Nephron progenitor cell (in vitro differentiated cells): ENCODE data around the gene CYP4A22.
"Not testable (repeated sequence)": the region's sequence is repeated elsewhere in the genome, so short reads cannot be mapped to it uniquely, and the experiment has no call there.

ENCODE experiments used
- DNase-seq: peaks from one replicate; pipeline ENCODE4 v3.0.0; 2021
- H3K27ac Mint-ChIP-seq: 2 replicates; pipeline ENCODE4 v1.8.0; 2021; ENCODE audit warnings: mild to moderate bottlenecking, moderate library complexity, mixed read lengths
- H3K27me3 Mint-ChIP-seq: 2 replicates; pipeline ENCODE4 v1.8.0; 2021; ENCODE audit warnings: mild to moderate bottlenecking, low read depth, mixed read lengths; ENCODE audit not compliant: poor library complexity
- H3K36me3 Mint-ChIP-seq: 2 replicates; pipeline ENCODE4 v1.8.0; 2021; ENCODE audit warnings: low read depth, mixed read lengths
- H3K4me1 Mint-ChIP-seq: 2 replicates; pipeline ENCODE4 v1.8.0; 2021; ENCODE audit warnings: mixed read lengths
- H3K4me3 Mint-ChIP-seq: 2 replicates; pipeline ENCODE4 v1.8.0; 2021; ENCODE audit warnings: mild to moderate bottlenecking, moderate library complexity, mixed read lengths
- H3K9me3 Mint-ChIP-seq: 2 replicates; pipeline ENCODE4 v1.8.0; 2021; ENCODE audit warnings: mild to moderate bottlenecking, moderate library complexity, mixed read lengths
- CTCF ChIP-seq: fragments of 200-600 bp; sonication (generic); IDR thresholded peaks from 2 replicates; pipeline ENCODE4 v1.5.0; 2021; ENCODE audit warnings: antibody characterized with exemption

The CYP4A22 gene

GRCh38 chr1:47143654-47144053 is 6.4 kb downstream of the CYP4A22 start:
- peaks cover 32% of the 10 kb centered on the region for H3K27me3 Mint-ChIP-seq
- not testable (repeated sequence) for H3K9me3 Mint-ChIP-seq, H3K36me3 Mint-ChIP-seq, H3K4me3 Mint-ChIP-seq, DNase-seq, H3K27ac Mint-ChIP-seq
- TF ChIP-seq CTCF, result peak; percentile 25
- peaks cover 12% of the 10 kb centered on the region for H3K4me1 Mint-ChIP-seq

- Mint-ChIP-seq H3K4me1 (peaks cover 27% of the 10 kb centered on the region), H3K27me3 (peaks cover 27% of the 10 kb centered on the region)
- not testable (repeated sequence) for DNase-seq, H3K27ac Mint-ChIP-seq, H3K4me3 Mint-ChIP-seq, H3K9me3 Mint-ChIP-seq, H3K36me3 Mint-ChIP-seq
These were observed 9.3 kb downstream of the CYP4A22 start for GRCh38 chr1:47146495-47146894.

GRCh38 chr1:47147047-47147785 is 10.0 kb downstream of the CYP4A22 start:
- no peak for DNase-seq
- H3K27ac Mint-ChIP-seq, result no peak overlapping the region
- H3K9me3 Mint-ChIP-seq, result no peaks in the 10 kb centered on the region
- H3K4me1 Mint-ChIP-seq, result peaks cover 27% of the 10 kb centered on the region
- no peaks in the 10 kb centered on the region for H3K36me3 Mint-ChIP-seq
- H3K27me3 Mint-ChIP-seq, result peaks cover 22% of the 10 kb centered on the region
- TF ChIP-seq CTCF, result peak; percentile 11
- H3K4me3 Mint-ChIP-seq, result no peak overlapping the region

- Mint-ChIP-seq H3K27ac (peak overlapping the region; percentile 68), H3K4me3 (peak overlapping the region; percentile 4), H3K27me3 (peaks cover 22% of the 10 kb centered on the region), H3K4me1 (peaks cover 27% of the 10 kb centered on the region)
- H3K36me3 Mint-ChIP-seq, DNase-seq, H3K9me3 Mint-ChIP-seq: not testable (repeated sequence)
These were observed 11.9 kb downstream of the CYP4A22 start for GRCh38 chr1:47149162-47149561.

GRCh38 chr1:47156457-47156856 is 19.2 kb downstream of the CYP4A22 start:
- not testable (repeated sequence) for H3K4me3 Mint-ChIP-seq, H3K36me3 Mint-ChIP-seq, DNase-seq, H3K4me1 Mint-ChIP-seq, H3K27ac Mint-ChIP-seq, H3K27me3 Mint-ChIP-seq
- peaks cover 32% of the 10 kb centered on the region for H3K9me3 Mint-ChIP-seq

GRCh38 chr1:47157957-47158356 is 20.7 kb downstream of the CYP4A22 start:
- not testable (repeated sequence) for DNase-seq, H3K36me3 Mint-ChIP-seq, H3K27ac Mint-ChIP-seq, H3K4me3 Mint-ChIP-seq, H3K27me3 Mint-ChIP-seq, H3K4me1 Mint-ChIP-seq
- H3K9me3 Mint-ChIP-seq, result peaks cover 32% of the 10 kb centered on the region

GRCh38 chr1:47160716-47161115 is 23.5 kb downstream of the CYP4A22 start:
- Mint-ChIP-seq H3K27me3 (no peaks in the 10 kb centered on the region), H3K27ac (no peak overlapping the region), H3K9me3 (peaks cover 26% of the 10 kb centered on the region), H3K4me3 (no peak overlapping the region), H3K36me3 (no peaks in the 10 kb centered on the region), H3K4me1 (no peaks in the 10 kb centered on the region)
- TF ChIP-seq CTCF, result no peak
- no peak for DNase-seq

GRCh38 chr1:47161298-47162040 is 24.2 kb downstream of the CYP4A22 start:
- Mint-ChIP-seq H3K4me1 (no peaks in the 10 kb centered on the region), H3K36me3 (no peaks in the 10 kb centered on the region), H3K27ac (no peak overlapping the region), H3K27me3 (peaks cover under 1% of the 10 kb centered on the region), H3K4me3 (no peak overlapping the region), H3K9me3 (peaks cover 26% of the 10 kb centered on the region)
- TF ChIP-seq CTCF, result no peak
- no peak for DNase-seq
